ENCODE data around the gene RHBDL2. TPM values are rescaled to one million over a fixed set of nuclear protein-coding genes. Genes with fewer than 3 reads are reported as not detected.
"Not testable (repeated sequence)": the region's sequence is repeated elsewhere in the genome, so short reads cannot be mapped to it uniquely, and the experiment has no call there.

RHBDL2 gene
- total RNA-seq, 4 donors from 2014 or later, result 0.30 to 1.2 (median 0.94) TPM; not detected in 1

DNA sequence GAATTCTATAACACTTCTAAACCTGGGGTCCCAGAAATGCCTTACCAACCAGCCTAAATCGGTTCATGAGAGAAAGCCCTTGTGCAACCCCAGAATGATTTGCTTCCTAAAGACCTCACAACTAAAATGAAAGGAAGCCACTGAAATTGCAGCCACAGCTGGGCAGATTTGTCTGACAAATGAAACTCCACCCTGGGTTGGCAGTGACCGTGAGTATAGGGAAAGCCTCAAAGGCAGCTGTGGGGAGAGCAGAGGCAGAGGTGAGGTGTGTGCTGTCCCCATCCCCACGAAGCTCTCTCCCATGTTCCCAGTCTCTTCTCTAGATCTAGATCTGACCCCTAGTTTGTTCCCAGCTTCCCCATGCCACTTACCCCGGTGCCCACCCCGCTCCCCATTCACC is 23.1 kb downstream of the RHBDL2 start:
- 39 to 86% methylated on average over 3 of the region's 5 CpGs for WGBS, 2 donors (ENCODE audit: low coverage in 1 of 2)
- no peak overlapping the region for H3K27ac ChIP-seq
- no peaks in the 10 kb centered on the region for H3K27me3 ChIP-seq
- H3K4me1 ChIP-seq, result no peaks in the 10 kb centered on the region
- no peak for ATAC-seq
- peaks cover 0 to 5% of the 10 kb centered on the region in 2 donors for H3K36me3 ChIP-seq
- TF ChIP-seq CTCF (IDR thresholded peaks at IDR 0.05) (no peak), POLR2A (IDR thresholded peaks at IDR 0.05) (no peak), POLR2AphosphoS5 (IDR thresholded peaks at IDR 0.05) (no peak), EP300 (IDR thresholded peaks at IDR 0.05) (no peak)
- H3K4me3 ChIP-seq, result no peak overlapping the region
- no peaks in the 10 kb centered on the region for H3K9me3 ChIP-seq

DNA sequence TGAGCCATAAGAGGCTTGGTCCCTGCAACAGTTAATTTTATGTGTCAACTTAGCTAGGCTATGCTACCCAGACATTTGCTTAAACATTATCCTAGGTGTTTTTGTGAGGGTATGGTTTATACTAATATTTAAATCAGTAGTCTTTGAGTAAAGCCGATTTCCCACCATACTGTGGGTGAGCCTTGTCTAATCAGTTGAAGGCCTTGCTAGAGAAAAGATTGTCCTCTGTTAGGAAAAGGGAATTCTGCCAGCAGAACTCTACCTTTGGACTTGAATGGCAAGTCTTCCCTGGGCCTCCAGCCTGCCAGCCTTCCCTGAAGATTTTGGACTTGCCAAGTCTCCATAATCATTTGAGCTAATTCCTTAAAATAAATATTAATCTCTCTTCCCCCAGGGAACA is 23.9 kb downstream of the RHBDL2 start:
- 80 to 92% methylated on average over 1 of the region's 1 CpG for WGBS, 2 donors (ENCODE audit: low coverage in 1 of 2)
- TF ChIP-seq CTCF (IDR thresholded peaks at IDR 0.05), result no peak
- no peak for ATAC-seq

GRCh38 chr1:38917337-38917736 is 24.3 kb downstream of the RHBDL2 start:
- Histone ChIP-seq H3K27me3 (no peaks in the 10 kb centered on the region), H3K4me1 (no peaks in the 10 kb centered on the region), H3K27ac (no peak overlapping the region), H3K4me3 (no peak overlapping the region), H3K36me3 (peaks cover 0 to 6% of the 10 kb centered on the region in 2 donors), H3K9me3 (no peaks in the 10 kb centered on the region)
- no peak for ATAC-seq
- TF ChIP-seq CTCF (IDR thresholded peaks at IDR 0.05), result no peak
- TF ChIP-seq POLR2AphosphoS5 (IDR thresholded peaks at IDR 0.05), result no peak
- TF ChIP-seq EP300 (IDR thresholded peaks at IDR 0.05), result no peak
- 60 to 100% methylated on average over 1 to 2 of the region's 3 CpGs for WGBS, 2 donors (ENCODE audit: low coverage in 1 of 2)

More for the DNA sequence above, 23.9 kb downstream of the RHBDL2 start:
- H3K9me3 ChIP-seq, result no peaks in the 10 kb centered on the region
- no peak overlapping the region for H3K27ac ChIP-seq
- H3K27me3 ChIP-seq, result no peaks in the 10 kb centered on the region
- H3K4me3 ChIP-seq, result no peak overlapping the region
- peaks cover 0 to 6% of the 10 kb centered on the region in 2 donors for H3K36me3 ChIP-seq
- no peaks in the 10 kb centered on the region for H3K4me1 ChIP-seq

- Histone ChIP-seq H3K27me3 (no peaks in the 10 kb centered on the region), H3K4me1 (no peaks in the 10 kb centered on the region), H3K4me3 (no peak overlapping the region), H3K9me3 (no peaks in the 10 kb centered on the region), H3K27ac (no peak overlapping the region), H3K36me3 (peaks cover 0 to 6% of the 10 kb centered on the region in 2 donors)
- 51 to 100% methylated on average over 1 to 2 of the region's 3 CpGs for WGBS, 2 donors (ENCODE audit: low coverage in 1 of 2)
- ATAC-seq, result no peak
- TF ChIP-seq CTCF (IDR thresholded peaks at IDR 0.05) (no peak), POLR2A (IDR thresholded peaks at IDR 0.05) (no peak), POLR2AphosphoS5 (IDR thresholded peaks at IDR 0.05) (no peak), EP300 (IDR thresholded peaks at IDR 0.05) (no peak)
Measured at GRCh38 chr1:38915352-38915948, 26.2 kb downstream of the RHBDL2 start.

GRCh38 chr1:38914908-38915307 is 26.7 kb downstream of the RHBDL2 start:
- not testable (repeated sequence) for H3K9me3 ChIP-seq, H3K27me3 ChIP-seq, H3K27ac ChIP-seq, H3K4me1 ChIP-seq, H3K36me3 ChIP-seq, H3K4me3 ChIP-seq, ATAC-seq
- 98 to 100% methylated on average over 3 to 5 of the region's 8 CpGs for WGBS, 2 donors (ENCODE audit: low coverage in 1 of 2)

Data from gastroesophageal sphincter (tissue), 4 donors.